ENCODE data around the gene SERPINB10.

- no peak for TF ChIP-seq EZH2 (IDR thresholded peaks at IDR 0.05; ENCODE audit: borderline replicate concordance)
- TF ChIP-seq, protein P1, sequence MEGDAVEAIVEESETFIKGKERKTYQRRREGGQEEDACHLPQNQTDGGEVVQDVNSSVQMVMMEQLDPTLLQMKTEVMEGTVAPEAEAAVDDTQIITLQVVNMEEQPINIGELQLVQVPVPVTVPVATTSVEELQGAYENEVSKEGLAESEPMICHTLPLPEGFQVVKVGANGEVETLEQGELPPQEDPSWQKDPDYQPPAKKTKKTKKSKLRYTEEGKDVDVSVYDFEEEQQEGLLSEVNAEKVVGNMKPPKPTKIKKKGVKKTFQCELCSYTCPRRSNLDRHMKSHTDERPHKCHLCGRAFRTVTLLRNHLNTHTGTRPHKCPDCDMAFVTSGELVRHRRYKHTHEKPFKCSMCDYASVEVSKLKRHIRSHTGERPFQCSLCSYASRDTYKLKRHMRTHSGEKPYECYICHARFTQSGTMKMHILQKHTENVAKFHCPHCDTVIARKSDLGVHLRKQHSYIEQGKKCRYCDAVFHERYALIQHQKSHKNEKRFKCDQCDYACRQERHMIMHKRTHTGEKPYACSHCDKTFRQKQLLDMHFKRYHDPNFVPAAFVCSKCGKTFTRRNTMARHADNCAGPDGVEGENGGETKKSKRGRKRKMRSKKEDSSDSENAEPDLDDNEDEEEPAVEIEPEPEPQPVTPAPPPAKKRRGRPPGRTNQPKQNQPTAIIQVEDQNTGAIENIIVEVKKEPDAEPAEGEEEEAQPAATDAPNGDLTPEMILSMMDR (IDR thresholded peaks at IDR 0.05; ENCODE audit: poor library complexity): no peak
These were observed 47.8 kb upstream of the SERPINB10 start for GRCh38 chr18:63859781-63860475.

All from hepatocyte (in vitro differentiated cells).